HS-5 (cell line): ENCODE measurements around the gene ATF6.

Source experiments
- DNase-seq: peaks from one replicate; pipeline ENCODE4 v3.0.0-alpha.2; 2012; ENCODE audit warnings: low read depth

Gene ATF6

DNA sequence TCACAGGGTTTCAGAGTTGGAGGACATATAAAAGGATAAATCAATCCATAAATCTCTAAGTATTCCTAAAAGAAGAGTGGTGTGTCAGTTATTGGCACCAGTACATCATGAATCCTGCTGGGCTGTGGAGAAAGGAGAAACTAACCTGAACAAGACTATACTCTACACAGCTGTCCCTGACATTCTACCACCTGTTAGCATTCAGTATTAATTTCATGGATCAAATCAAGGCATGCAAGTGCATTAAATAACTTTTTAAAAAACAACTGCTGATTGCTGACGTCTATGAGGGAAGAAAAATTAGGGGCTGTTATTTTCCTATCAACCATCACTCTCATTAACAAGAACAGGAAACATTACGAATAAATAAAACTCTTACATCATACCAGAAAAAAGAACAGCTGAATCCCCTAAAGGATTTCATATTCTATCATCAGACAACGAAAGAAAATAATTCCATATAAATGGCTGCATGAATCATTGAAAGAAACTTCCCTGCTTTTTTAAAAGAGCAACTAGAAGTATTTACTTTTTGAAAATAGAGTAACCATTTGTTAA is 121.7 kb downstream of the ATF6 start:
- DNase-seq: no peak

DNA sequence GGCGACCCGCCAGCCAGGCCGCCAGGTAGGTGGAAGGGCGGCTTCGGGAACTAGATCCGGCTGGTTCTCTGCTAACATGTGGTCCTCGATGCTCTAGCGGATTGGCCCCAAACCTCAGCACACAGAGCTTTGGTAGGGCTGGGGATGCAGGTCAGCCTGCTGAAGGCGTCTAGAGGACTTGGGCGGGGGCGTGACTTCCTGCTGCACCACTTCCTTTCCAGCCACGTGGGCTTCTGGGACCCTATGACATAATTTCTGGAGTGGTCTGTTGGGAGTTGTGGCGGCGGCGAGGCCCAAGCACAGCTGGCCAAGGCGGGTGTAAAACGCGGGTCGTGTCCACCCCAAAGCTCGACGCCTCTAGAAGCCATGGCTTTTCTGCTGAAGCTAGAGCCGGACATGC is 124.5 kb downstream of the ATF6 start:
- DNase-seq: no peak

DNA sequence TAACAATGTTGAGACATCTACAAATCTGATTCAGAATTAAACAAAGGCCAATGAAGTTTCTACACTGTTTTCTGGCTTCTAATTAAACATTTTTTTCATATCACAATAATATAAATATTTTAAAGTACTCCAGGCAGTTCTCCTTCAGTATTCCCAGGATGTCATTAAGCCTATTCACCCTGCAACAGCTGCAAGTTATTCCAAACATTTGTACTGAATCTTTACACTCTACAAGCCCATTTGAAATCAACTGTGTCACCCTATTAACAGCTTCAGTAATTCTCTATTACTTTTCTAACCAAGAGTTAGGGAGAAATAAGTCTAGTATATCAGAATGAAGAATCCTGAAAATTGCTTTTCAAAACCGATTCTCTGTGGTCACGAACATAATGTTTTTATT is 133.0 kb downstream of the ATF6 start:
- DNase-seq: no peak

DNA sequence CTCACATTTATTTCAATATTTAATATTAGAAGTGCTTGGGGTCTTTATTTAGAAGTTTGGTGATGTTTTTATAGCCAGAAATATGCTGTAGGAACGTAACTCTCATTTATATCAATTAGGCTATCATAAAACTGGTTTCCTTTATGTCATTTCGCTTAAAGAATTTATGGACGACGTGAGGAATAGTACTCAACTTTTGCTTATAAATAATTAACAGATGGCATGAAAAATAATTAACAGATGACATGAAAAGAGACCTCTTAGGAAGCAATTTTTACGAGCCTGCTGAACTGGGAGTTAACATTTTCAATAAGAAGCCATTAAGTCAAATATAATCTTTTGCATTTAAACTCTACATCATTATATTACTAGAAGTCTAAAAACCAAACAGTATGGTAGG is 134.0 kb downstream of the ATF6 start:
- DNase-seq: no peak

DNA sequence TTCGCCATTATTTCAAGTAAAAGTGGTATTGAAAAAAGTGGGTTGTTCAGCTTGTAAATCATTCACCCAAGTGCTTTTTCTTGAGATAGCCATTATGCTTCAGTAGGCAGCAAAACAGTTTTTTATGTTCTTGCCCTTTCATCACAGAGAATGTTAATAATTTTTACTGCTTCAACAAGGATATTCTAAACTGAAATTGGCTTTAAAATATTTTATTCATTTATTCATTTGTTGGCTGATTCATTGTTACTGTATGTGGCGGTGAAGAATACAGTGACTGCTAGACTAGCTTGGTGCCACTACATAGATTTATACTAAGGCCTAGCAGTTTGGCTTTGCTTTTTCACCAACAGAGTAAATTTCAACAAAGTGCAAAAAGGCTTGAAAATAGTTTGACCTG is 136.1 kb downstream of the ATF6 start:
- no peak for DNase-seq

DNA sequence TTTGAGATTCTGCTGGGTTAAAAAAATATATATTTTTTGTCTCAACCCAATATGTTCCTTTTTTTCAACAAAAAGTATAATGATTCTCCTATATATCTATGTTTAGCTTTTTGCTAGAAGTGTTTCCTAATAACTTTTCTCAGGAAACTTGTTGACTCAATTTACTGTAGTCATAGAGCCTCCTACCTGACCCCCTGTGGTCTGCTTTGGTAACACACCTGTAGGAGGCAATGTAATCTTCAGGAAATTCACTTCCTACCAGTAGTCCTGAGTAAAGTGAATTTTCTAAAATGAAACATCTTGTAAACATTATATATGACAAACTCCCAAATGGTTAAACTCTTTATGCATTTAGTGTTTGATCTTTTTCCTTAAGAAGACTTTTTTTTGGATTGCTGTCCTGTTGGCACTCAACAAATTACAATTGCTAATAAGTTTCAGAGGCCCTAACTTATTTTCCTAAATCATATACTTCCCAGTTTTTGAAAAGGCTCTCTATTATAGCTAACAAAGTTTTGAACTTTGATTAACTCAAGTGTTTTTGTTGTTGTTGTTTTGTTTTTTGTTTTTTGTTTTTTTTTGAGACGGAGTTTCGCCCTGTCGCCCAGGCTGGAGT is 139.3 kb downstream of the ATF6 start:
- no peak for DNase-seq

DNA sequence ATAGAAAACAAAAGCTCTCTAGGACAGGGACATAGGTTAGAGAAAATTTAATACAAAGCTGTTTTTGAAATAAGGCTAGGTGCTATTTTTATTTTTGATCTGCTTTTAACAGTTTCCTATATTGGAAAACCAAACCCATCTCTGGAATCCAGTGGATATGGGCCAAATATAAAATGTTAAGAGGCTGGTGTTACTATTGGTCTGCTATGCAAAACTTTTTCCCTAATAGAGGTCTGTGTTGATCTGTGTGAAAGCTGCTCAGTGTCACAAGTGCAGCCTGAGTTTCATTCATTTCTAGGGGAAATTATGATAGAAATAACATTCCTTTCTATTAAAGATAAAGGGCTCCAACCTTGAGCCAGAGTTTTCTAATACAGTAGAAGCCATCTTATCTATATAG is 141.1 kb downstream of the ATF6 start:
- DNase-seq: no peak

DNA sequence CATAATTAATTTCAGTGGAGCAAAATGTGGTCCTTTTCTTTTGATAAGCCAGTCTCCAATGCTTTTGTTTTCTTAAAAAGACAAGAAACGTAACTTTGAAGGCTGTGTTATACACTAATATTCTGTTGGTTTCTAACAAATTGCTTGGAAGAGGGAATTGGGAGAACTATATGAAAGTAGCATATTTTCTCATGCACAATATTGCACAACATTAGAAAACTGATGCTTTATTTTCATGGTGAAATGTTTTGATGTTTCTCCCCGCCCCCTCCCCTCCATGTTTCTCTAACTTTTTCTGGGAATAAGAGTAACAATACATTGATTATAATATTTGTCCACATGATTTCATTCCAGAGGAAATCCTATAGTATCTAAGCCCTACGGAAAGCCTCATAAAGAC is 142.1 kb downstream of the ATF6 start:
- no peak for DNase-seq

DNA sequence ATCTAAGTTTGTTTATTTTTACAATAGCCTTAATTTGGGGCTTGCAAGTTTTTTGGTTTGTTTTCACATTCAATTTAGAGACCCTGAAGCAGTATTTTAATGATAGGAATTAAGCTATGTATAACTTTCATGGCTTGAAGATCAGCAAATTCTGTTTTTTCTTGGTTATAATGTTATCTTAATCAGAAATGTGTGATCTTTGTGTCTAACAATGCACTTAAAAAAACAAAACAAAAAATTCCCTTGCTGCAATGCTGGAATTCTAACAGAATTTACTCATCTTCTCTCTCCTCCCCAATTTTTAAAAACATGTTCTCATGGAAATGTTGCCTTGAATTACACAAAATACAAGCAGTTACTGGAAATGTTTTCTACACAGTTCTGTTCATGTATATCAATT is 144.5 kb downstream of the ATF6 start:
- no peak for DNase-seq

DNA sequence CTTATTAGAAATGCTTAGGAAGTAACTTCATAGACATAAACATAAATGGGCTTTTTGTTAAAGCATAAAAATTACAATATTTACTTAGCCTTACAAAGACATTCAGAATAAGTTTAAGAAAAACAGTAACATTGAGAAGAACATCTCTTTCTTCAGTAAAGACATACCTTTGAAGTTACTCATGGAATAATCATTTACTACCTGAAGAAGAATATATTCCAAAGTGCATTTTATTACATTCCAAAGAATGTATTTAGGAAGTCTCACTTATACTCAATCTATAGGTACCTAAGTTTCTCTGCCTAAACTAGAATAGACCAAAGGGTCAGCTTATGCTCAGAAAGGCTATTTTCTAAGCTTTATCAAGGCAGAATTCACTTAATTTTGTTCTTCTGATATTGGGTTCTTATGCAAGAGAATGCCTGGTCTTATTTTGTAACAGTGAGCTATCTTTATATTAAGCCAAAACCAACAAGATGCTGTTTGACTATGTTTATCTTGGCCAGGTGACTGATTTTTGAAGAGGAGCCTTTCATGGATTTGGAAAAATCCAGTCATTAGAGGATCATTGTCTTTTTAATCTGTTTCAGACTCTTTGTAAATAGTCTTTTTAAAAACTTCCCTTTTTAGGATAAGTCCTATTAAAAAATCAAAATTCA is 147.5 kb downstream of the ATF6 start:
- no peak for DNase-seq

DNA sequence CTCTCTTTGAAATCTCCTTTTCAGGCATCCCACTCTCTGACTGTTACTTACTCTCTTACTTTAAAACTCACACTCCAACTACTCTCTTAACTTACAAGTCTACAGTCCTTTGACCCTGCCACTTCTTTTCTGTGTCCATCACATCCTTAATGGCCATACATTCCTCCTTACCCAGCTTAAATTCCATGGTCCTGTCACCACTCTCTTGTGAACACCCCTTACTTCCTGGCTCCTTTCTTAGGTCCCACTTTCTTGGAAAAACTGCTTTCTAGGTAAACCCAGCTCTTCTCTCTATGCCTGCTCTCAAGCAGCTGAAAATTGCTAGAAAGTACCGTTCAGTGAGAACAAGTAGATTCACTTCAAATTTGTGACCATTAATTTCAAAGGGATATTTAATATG is 148.5 kb downstream of the ATF6 start:
- no peak for DNase-seq

DNA sequence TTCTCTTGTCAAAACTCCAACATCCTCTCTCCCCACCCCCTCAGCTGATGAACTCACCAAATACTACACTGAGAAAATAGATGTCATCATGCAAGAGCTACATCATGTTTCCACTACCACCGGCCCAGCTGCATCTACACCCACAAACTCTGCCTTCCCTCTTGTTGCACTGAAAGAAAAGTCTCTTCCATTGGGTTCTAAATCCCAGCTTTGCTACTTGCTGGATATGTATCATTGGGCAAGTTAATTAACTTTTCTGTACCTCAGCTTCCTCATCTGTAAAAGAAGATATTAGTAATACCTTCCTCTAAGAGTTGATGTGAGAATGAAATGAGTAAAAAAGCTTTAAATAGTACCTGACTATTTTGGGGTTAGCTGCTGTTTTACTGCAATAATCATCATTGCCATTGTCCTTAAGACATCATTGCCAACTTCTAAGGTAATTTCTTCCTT is 149.0 kb downstream of the ATF6 start:
- DNase-seq: no peak

DNA sequence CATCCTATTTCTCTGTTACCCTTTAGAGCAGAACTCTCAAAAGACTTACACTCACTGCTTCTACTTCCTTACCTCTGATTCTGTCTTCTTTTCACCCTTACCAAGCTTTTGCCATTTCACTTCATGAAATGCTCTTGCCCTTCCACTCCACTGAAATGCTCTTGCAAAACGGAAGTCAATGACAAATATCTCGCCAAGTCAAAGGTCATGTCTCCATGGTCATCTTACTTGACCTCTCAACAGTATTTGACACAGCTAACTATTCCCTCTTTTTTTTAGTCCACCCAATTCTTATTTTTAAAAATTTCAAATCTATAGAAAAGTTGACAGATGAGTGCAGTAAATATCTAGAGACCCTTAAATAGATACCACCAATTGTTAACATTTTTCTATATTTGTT is 149.9 kb downstream of the ATF6 start:
- no peak for DNase-seq

DNA sequence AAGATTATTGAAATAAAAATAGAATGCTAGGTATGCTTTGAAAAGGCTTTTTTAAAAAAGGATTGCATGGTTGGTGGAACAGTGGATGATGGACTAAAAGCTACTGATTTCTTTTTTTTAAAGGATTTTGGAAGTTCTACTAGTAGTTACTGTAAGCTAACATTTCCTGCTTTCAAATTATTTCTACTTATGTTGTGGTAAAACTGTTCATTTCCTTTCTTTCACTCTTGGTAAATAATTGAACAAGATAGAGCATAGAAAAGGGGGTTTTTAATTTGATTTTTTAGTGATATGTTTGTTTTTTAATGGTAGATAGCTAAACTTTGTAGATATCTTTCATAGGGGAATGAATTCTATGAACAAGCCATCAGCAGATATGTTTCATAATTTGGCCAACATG is 153.1 kb downstream of the ATF6 start:
- no peak for DNase-seq

DNA sequence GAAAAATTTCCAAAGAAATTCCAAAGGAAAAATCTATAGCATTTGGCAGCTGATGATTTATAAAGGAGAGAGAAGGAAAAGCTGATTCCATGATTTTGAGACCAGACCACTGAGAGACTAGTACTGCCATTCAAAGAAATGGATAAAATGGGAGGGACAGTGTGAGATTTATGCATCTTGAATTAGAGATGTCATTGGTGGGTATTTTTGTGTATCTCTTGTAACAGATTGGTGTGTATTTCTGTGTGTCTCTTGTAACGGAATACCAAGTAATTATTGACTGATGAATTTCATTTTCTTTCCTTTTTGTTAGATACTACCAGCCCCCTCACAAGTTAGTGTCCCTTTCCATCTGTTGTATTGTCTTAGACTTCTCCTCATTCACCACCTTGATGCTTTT is 155.4 kb downstream of the ATF6 start:
- no peak for DNase-seq

DNA sequence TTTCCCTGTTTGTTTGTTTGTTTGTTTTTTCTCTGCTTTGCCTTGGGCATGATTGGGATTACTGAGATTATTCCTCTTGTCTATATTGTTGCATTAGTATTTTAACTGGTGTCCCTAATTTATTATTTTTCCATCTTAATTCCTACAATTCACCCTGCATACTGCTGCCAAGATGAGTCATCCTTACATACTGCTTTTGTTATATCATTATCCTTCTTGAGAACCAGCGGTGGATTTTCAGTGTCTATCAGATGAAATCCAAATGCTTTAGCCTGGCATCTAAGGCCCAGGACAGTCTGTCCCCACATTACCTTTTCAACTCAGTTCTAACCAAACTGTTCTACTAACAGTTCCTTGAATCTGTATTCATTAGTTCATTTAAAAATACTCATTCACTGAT is 155.9 kb downstream of the ATF6 start:
- DNase-seq: no peak

DNA sequence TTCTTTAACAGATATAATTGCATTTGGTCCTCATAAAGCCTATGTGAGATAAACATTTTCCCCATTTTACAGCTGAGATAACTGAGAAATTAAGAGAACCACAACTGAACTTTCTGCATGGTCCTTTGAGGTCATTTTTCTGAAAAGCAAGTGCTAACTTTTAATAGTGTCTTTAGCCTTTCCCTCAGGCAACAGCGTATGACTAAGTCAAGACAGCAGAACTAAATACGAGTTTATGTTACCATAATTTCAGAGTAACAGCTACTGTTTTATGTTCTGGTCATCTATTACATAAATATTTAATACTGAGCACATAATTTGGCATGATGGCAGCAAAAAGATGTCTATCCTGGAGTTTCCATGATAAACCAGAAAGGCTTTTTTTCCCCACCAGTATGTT is 161.9 kb downstream of the ATF6 start:
- DNase-seq: no peak

DNA sequence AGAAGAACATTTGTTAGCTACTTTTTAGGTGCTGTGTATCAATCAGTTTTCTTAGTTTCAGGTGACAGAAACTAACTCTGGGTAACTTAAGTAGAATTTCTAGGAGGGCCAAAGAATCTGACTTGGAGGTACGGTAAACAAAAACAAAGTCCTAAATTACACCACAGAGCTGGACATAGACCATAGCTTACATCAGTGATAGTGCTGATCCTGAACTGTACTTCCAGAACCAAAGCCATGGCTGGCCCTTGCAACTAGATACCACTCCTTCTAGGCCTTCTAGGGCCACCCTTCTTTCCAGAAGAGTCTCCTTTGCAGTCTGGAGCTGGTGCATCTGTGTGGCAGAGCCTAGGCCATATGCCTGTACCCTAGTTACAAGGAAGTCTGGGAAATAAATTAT is 163.0 kb downstream of the ATF6 start:
- no peak for DNase-seq

DNA sequence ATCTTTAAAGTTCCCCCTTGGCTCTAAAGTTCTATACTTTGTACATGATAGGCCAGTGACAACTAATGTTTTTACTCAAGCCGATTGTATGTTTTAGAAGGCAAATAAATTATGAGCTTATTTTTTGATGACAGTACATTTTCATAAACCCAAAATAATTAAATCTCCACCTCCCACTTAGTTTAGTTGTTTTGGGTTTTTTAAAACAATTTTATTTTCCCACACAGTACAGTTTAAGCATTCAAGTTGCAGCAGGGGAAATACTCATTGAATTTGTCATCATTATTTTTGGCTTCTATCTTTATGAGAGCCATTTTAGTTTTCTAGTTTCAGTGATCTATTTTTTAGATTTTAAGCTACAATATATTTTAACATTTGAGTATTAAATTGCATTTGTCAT is 163.9 kb downstream of the ATF6 start:
- no peak for DNase-seq

DNA sequence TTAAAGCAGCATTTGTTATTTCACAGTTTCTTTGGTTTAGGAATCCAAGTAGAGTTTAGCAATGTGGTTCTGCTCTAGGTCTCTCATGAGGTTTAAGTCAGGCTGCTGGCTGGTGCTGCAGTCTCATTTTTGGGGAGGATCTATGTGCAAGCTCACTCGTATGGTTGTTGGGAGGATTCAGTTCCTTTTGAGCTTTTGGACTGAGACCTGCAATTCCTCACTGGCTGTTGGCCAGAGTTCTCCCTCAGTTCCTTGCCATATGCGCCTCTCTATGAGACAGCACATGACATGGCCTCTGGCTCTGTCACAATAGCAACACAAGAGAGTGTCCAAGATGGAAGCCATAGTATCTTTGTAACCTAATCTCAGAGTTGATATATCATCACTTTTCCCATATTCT is 166.5 kb downstream of the ATF6 start:
- no peak for DNase-seq

DNA sequence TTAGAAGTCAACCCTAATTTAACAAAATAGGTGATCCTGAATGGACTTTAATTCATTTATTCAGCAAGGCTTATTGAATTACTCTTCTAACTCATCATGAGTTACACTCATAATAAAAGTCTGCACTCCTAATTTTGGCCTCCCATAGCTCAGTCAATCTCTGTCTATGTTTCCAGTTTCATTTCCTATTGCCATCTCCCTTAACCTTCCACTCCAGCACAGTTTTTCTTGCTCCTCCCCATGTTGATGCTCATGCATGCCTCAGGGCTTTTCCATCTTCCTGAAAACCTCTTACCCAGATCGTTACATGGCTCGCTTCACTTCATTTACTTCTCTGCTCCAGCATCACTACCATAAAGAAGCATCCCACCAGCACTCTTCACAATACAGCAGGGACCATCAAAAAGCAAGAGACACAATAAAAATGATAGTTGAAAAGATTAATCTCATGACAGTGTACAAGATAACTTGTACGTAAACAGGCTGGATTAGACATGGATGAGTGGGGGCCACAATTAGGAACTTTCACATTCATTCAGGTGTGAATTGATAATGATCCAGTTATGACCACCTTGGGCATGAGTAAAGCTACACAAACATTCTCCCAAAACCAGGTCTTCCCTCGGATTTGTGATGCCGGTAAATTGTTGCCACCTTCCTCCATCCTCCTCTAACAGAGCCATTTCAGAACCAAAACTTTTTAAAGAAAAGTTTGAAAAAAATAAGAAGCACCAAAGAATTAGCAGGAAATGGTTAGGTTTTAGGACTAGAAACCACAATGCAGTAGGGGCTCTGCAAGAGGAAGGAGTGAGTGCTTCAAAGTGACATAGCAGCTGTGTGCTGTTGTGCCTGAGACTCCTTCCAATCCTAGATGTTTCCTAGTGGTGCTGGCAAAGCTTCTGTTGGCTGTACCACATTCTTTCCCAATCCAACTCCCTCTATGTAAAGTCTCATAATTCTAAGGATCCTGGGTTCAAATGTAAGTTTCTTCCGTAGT is 167.8 kb downstream of the ATF6 start:
- no peak for DNase-seq

DNA sequence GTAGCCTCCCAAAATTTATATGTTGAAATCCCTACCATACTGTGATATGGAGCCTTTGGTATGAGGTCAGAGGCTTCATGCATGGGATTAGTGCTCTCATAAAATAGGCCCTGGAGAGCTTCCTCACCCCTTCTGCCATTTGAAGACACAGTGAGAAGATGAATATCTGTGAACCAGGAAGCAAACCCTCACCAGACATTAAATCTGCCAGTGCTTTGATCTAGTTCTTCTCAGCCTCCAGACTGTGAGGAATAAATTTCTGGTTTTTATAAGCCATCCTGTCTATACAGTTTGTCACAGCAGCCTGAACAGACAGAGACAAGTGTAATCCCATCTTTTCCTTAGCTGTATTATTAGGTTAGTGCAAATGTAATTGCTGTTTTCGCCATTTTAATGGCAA is 169.1 kb downstream of the ATF6 start:
- no peak for DNase-seq

DNA sequence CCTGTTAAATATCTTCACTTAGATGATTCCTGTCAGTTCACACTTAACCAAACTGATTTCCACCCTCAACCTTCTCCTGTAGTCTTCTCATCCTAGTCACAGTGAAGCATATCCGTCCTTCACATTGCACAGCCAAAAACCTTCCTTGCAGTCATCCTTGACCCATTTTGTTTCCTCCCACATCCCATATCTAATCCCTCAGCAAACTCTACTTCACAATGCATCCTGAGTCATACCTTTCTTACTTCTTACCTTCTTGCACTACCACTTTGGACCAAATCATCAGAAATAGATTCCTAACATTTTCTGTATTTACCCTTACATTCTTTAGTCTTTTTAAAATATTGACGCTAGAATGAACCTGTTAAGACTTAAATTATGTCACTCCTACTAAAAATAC is 170.7 kb downstream of the ATF6 start:
- no peak for DNase-seq
